NCI-H187 treated with DMSO at 0.1 percent for 48 hours (cell line): Measurements from ENCODE around the gene AICDA.
"Not testable (repeated sequence)": the region's sequence is repeated elsewhere in the genome, so short reads cannot be mapped to it uniquely, and the experiment has no call there.

Experiments used
- DNase-seq: peaks from one replicate; lab custom pipeline; 2025; lab: John Stamatoyannopoulos, UW

The AICDA gene

DNA sequence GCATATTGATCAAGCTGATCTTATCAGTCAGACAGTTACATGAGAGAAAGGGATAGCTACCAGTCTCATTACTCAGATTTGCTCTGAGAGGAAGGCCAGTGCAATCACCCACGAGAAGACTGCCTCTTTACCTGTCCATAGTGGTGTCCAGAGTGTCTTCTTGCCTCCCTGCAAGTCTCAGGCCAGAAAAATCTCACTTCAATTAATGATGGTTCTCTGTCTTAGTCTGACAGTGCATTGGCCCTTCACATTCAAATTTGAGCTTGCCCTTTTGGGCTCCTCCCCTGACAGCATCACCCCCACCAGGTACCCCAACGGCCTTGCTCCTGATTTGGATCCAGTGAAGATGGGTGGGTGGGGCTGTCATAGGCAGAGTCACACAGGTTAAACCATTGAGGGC, at the start of gene AICDA:
AICDA (minus strand) TSS at position 231 of the 400 bp plus-strand sequence; CDS start at position 139, 92 bp downstream.
- DNase-seq, result no peak

DNA sequence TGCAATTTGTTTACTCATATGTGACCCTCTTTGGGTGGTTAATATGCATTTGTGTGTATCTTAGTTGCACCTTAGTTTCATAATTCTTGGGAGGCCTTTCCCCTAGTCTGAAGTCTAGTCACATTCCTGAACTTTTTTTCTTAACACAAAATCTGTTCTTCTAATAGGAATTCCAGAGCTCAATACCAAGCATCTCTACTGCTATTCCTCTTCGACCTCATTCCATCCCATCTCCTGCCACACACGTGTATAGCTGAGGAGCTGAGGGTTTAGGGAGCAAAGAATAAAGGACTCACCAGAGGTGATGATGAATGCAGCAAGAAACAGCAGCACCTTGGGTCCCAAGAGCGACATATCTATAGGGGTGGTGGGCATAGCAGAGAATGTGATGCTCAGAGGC, 49.1 kb upstream of the AICDA start:
- DNase-seq, result no peak

DNA sequence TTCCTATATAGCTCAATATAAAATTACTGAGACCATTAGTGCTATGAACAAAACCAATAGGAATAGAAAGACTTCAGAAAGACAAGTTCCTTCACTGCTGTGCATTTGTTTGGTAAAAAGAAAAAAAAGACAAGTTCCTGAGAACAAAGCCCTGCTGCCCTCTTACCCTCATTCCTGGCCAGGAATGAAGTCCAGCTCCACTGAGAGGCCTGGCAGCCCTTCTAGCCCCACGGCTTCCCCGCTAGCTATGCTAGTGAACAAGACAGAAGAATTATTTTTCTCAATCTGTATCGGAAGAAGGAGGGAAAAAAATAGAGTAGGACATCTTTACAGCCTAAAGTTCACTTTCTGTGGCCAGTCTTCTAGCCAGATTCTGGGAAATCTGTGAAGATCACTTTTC, 48.4 kb upstream of the AICDA start:
- DNase-seq, result no peak

GRCh38 chr12:8658346-8658745, 45.7 kb upstream of the AICDA start:
- DNase-seq, result no peak

GRCh38 chr12:8655421-8655820, 42.8 kb upstream of the AICDA start:
- no peak for DNase-seq

GRCh38 chr12:8648576-8649205, 36.0 kb upstream of the AICDA start:
- no peak for DNase-seq

DNA sequence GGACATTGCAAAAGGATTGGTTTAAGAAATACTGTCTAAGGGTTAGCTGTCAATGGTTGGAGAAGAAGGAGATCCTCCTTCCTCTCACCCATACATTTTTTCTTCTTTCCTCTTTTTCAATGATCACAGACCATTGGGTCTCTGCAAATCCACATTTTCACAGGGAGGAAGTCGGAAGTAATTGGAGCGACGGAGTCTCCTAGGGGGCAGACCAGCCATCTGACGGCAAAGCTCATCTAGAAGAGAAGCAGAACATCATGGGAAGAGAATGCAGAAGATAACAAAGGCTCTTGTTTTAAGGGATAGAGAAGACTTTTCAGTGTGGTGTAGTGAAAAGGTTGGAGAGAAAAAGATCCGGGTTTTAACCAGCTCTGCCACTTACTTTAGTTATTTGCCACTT, 35.3 kb upstream of the AICDA start:
- DNase-seq, result no peak

- DNase-seq, result no peak
These were observed 31.9 kb upstream of the AICDA start for GRCh38 chr12:8644345-8645248.

- no peak for DNase-seq
These were observed 30.1 kb upstream of the AICDA start for GRCh38 chr12:8642775-8643174.

- no peak for DNase-seq
These were observed 27.3 kb upstream of the AICDA start for GRCh38 chr12:8639936-8640335.

DNA sequence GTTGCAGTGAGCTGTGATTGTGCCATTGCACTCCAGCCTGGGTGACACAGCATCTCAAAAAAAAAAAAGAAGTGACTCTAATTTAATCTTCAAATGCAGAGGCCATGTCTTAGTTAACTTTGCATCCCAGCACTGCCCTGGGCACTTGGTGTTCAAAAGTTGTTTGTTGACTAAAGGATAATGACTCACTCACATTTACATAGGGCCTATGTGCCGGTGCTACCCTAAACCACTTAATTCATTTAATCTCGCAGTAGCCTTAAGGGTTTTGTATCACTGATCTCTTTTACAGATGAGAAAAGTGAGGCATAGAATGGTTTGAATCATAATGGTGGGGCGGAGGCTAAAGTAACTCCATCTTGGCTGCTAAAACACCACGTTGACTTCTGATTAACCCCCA, 26.3 kb upstream of the AICDA start:
- no peak for DNase-seq

- no peak for DNase-seq
These were observed 25.0 kb upstream of the AICDA start for GRCh38 chr12:8637666-8638065.

DNA sequence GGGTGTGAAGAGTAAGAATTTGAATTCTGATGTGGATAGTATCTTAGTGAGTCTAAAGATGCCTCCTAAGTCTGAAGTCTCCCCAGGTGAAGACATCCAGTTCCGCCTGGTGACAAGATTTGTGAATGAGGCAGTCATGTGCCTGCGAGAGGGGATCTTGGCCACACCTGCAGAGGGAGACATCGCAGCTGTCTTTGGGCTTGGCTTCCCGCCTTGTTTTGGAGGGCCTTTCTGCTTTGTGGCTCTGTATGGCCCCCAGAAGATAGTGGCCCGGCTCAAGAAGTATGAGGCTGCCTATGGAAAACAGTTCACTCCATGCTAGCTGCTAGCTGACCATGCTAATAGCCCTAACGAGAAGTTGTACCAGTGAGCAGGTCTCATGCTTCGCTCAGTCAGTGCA, 24.6 kb upstream of the AICDA start:
- no peak for DNase-seq

DNA sequence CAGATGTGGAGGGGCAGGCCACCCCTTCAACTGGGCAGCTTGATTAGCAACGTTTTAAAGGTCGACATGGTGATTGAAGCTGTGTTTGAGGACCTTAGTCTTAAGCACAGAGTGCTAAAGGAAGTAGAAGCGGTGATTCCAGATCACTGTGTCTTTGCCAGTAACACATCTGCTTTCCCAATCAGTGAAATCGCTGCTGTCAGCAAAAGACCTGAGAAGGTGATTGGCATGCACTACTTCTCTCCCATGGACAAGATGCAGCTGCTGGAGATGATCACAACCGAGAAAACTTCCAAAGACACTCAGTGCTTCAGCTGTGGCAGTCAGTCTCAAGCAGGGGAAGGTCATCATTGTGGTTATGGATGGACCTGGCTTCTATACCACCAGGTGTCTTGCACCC, 23.9 kb upstream of the AICDA start:
- no peak for DNase-seq

DNA sequence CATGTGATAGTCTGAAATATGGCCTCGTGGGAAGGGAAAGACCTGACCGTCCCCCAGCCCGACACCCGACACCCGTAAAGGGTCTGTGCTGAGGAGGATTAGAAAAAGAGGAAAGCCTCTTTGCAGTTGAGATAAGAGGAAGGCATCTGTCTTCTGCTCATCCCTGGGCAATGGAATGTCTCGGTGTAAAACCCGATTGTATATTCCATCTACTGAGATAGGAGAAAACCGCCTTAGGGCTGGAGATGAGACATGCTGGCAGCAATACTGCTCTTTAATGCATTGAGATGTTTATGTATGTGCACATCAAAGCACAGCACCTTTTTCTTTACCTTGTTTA, 23.3 kb upstream of the AICDA start:
- not testable (repeated sequence) for DNase-seq

GRCh38 chr12:8635342-8636006, 22.8 kb upstream of the AICDA start:
- not testable (repeated sequence) for DNase-seq

DNA sequence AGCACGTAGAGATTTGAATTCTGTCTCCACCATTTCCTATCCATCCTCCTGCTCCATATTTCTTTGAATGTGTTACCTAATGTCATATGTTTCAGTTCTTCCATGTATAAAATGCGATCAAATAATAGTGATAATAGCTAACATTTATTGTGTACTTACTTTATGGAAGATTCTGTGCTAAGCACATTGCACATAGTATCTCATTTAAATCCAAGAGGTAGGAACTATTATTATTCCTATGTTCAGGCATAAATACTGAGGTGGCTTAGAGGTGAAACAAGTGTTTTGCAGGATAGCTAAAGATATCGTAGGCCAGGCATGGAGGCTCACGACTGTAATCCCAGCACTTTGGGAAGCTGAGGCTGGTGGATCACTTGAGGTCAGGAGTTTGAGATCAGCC, 17.5 kb upstream of the AICDA start:
- no peak for DNase-seq

- no peak for DNase-seq
These were observed 16.9 kb upstream of the AICDA start for GRCh38 chr12:8629486-8630033.

DNA sequence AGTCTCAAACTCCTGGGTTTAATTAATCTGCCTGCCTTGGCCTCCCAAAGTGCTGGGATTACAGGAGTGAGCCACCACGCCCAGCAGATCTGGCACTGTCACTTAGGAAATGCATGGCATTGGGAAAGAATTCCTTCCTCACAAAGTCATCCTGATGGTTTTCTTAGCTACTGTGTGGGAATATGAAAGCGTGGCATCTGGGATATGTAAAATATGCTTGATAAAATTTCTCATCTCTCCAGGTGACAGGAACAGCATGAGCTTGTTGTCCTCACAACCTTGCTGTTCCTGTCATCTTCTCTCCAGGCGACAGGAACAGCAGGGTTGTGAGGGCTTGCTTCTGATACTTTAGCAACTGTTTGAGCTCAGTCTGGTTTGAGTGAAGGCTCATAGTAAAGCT, 16.1 kb upstream of the AICDA start:
- DNase-seq, result no peak

GRCh38 chr12:8624750-8625149, 12.1 kb upstream of the AICDA start:
- DNase-seq, result not testable (repeated sequence)

DNA sequence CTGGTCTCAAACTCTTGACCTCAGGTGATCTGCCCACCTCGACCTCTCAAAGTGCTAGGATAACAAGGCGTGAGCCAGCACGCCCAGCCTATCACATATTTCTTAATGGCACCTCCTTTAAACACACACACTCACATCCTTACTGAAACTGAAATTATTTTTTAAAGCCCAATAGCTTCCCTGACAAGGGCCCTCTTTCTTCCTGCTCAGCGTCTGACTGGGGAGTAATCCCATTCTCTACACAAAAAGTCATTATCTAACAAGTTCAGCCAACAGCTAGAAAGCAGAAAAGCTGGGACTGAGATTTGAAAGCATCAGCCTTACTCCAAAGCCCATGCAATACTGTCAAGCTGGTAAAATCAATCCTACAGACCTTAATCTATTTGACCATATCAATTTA, 10.0 kb upstream of the AICDA start:
- no peak for DNase-seq

DNA sequence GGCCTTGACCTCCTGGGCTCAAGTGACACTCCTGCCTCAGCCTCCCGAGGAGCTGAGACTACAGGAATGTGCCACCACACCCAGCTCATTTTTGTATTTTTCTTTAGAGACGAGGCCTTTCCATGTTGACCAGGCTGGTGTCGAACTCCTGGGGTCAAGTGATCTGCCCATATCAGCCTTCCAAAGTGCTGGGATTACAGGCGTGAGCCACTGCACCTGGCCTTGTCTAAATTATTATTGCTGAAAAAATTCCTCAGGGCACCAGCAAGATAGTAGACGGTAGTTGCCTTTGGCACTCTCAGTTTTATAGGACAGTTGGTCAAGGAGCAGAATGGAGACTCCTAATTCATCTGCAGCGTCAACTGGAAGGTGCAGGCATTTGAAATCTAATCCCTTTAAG, 2.5 kb upstream of the AICDA start:
- no peak for DNase-seq

- not testable (repeated sequence) for DNase-seq
These were observed 1.2 kb upstream of the AICDA start for GRCh38 chr12:8613881-8614280.
